ENCODE results near the gene FBXW8. TPM values are rescaled to one million over a fixed set of nuclear protein-coding genes. Genes with fewer than 3 reads are reported as not detected.
A peak's percentile ranks its signal among the peaks of the same experiment; 100 is the strongest.

Gene FBXW8
- total and polyA plus RNA-seq, 5 donors = 3.3 to 10.2 (median 7.5) TPM

DNA sequence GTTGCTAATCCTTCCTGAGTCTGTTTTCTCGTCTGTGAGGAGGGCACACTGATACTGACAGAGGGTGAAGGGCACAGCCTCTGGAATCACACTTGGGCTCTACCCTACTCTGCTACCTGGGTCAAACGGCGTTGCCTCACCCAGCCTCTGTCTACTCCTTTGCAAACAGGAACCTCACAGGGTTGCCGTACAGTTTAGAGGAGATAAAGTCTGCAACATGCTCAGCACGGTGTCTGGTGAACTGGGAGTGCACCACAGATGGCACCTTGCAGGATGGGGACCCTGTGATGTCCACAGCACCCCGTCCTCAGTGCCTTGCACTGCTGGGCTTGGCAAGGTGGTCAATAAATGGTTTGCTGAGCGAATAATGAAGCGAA lies 150.2 kb downstream of the FBXW8 start:
- Histone ChIP-seq H3K27ac (ENCODE audit: low read length) (no peak overlapping the region), H3K9me3 (ENCODE audit: control insufficient read depth, low read length) (no peaks in the 10 kb centered on the region), H3K27me3 (ENCODE audit: control insufficient read depth, insufficient read depth) (no peaks in the 10 kb centered on the region), H3K4me1 (ENCODE audit: control insufficient read depth, insufficient read depth, low read length) (peaks cover 4% of the 10 kb centered on the region), H3K4me3 (ENCODE audit: low read length) (no peak overlapping the region)
- DNase-seq (peak in 2 of 3 donors; percentile 11 to 21), ATAC-seq (no peak)
- 63% methylated on average over 8 of the region's 8 CpGs for WGBS
- intact Hi-C loops (cut with DNase I) = no loop called here

DNA sequence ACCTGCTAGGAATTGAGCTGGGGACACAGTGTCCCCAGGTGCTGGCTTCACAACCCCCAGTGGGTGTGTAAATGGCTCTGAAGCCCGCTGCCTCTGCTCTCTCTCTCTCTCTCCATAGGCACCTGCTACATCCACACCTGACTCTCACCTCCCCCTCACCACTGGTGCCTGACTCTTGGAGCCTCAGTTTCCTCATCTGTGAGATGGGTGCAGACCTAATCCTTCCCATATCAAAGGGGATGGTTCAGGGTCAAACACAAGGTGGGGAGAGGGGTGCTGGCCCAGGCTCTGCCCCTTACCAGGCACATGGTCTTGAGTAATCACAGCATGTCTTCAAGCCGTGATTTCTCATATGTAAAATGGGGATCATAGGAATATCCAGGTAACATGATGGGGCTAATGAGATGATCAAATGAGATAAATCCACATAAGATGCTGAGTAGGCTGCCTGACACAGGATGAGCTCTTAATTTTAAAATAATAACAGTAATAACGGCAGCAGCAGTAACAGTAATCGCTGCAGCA lies 150.9 kb downstream of the FBXW8 start:
- Histone ChIP-seq H3K4me1 (ENCODE audit: control insufficient read depth, insufficient read depth, low read length) (peaks cover 5% of the 10 kb centered on the region), H3K27ac (ENCODE audit: low read length) (no peak overlapping the region), H3K4me3 (ENCODE audit: low read length) (no peak overlapping the region), H3K9me3 (ENCODE audit: control insufficient read depth, low read length) (no peaks in the 10 kb centered on the region), H3K27me3 (ENCODE audit: control insufficient read depth, insufficient read depth) (no peaks in the 10 kb centered on the region)
- ATAC-seq (no peak), DNase-seq (peak in 1 of 3 donors; percentile 10)
- WGBS = 88% methylated on average over 4 of the region's 4 CpGs
- intact Hi-C loops (cut with DNase I) = no loop called here

DNA sequence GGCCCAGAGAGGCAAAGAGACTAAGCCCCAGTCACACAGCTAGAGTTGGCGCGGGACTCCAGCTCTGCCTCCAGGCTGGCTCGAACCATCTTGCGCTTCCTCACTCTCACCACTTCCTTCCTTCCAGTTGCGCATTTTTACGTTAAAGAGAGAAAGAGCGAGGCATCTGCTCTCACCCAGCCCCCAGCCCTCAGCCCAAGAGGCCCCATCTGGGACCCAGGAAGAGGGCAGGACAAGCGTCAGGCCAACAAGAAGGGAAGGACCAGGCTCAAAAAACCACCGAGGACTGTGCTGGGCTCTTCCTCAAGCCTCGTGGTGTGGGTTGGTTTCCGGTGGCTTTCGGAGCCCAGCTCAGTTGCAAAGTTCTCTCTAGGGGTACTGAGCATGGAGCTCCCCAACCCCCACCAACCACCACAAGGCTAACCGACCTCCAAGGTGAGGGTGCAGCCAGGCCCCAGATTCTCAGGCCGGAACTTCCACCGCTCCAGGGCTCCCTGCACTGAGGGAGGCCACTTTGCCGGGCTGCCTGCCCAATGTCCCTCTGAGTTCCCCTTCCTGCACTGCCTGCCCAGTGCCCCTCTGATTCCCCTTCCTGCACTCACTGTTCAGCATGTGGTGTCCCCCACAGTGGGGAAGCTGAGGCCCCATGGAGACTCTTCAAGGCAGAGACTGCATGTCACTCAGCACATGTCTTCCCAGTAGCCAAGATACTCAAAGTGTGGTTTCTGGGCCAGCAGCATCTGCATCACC lies 152.6 kb downstream of the FBXW8 start:
- no peak overlapping the region for H3K4me3 ChIP-seq (ENCODE audit: low read length)

DNA sequence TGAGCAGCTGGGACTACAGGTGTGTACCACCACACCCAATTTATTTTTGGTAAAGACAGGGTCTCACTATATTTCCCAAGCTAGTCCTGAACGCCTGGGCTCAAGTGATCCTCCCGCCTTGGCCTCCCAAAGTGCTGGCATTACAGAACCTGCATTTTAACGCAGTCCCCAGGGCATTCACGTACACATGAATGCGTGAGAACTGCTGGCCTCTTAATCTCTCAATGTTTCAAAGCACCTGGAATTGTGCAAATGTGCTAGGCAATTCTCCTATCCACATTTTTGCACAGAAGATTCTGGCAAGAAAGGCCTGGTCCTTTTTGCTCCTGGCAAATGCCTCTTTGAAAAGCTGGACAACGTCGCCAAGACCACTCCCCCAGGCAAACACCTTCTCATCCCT lies 153.3 kb downstream of the FBXW8 start:
- Histone ChIP-seq H3K4me1 (ENCODE audit: control insufficient read depth, insufficient read depth, low read length) (peaks cover 5% of the 10 kb centered on the region), H3K4me3 (ENCODE audit: low read length) (no peak overlapping the region), H3K9me3 (ENCODE audit: control insufficient read depth, low read length) (no peaks in the 10 kb centered on the region), H3K27me3 (ENCODE audit: control insufficient read depth, insufficient read depth) (no peaks in the 10 kb centered on the region), H3K27ac (ENCODE audit: low read length) (no peak overlapping the region)
- 88% methylated on average over 7 of the region's 7 CpGs for WGBS
- ATAC-seq (no peak), DNase-seq (peak in 2 of 3 donors; percentile 2 to 7)
- intact Hi-C loops (cut with DNase I) = no loop called here

More for the DNA sequence above, 152.6 kb downstream of the FBXW8 start:
- no peak overlapping the region for H3K27ac ChIP-seq (ENCODE audit: low read length)
- no peaks in the 10 kb centered on the region for H3K27me3 ChIP-seq (ENCODE audit: control insufficient read depth, insufficient read depth)
- 70% methylated on average over 16 of the region's 16 CpGs for WGBS
- intact Hi-C loops (cut with DNase I) = no loop called here
- peak in 1 of 2 donors; percentile 8 for ATAC-seq
- no peaks in the 10 kb centered on the region for H3K9me3 ChIP-seq (ENCODE audit: control insufficient read depth, low read length)
- DNase-seq = peak in 2 of 3 donors; percentile 53 to 62
- peaks cover 5% of the 10 kb centered on the region for H3K4me1 ChIP-seq (ENCODE audit: control insufficient read depth, insufficient read depth, low read length)

DNA sequence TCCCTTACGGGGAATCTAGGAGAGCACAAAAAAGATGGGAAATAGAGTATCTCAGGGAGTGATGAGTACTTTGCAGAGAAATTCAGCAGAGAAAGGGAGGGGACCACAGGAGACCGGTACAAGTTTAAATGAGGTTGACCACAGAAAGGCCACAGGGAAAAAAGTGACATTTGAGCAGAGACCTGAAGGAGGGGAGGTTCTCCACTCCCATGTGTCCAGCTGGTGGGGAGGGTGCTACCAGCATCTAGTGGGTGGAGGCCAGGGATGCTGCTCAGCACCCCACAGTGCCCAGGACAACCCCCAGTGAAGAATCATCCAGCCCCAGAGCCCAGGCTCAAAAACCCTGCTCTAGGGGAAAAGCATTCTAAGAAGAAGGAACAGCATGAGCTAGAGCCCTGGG lies 153.8 kb downstream of the FBXW8 start:
- no peak for ATAC-seq
- Histone ChIP-seq H3K27ac (ENCODE audit: low read length) (no peak overlapping the region), H3K4me3 (ENCODE audit: low read length) (no peak overlapping the region), H3K9me3 (ENCODE audit: control insufficient read depth, low read length) (no peaks in the 10 kb centered on the region), H3K4me1 (ENCODE audit: control insufficient read depth, insufficient read depth, low read length) (peaks cover 5% of the 10 kb centered on the region), H3K27me3 (ENCODE audit: control insufficient read depth, insufficient read depth) (no peaks in the 10 kb centered on the region)
- WGBS = 92% methylated on average over 2 of the region's 2 CpGs
- intact Hi-C loops (cut with DNase I) = no loop called here
- peak in 1 of 3 donors; percentile 10 for DNase-seq

DNA sequence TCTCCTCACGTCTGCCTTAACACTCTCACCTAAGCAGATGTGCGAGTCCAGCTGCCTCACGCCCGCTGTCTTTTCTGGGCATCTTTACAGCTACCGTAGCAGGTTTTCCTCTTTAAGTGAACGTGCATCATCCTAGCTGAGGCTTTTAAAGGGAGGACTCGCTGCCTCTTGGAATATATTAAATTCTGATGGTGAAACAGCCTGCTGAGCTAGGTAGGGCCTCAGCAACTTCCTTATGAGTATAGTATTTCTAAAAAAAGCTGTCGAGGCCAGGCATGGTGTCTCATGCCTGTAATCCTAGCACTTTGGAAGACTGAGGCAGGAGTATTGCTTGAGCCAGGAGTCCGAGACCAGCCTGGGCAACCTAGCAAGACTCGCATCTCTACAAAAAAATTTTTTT lies 156.3 kb downstream of the FBXW8 start:
- intact Hi-C loops (cut with DNase I) = no loop called here
- WGBS = 76% methylated on average over 10 of the region's 10 CpGs
- Histone ChIP-seq H3K4me1 (ENCODE audit: control insufficient read depth, insufficient read depth, low read length) (peaks cover 2% of the 10 kb centered on the region), H3K27ac (ENCODE audit: low read length) (no peak overlapping the region), H3K4me3 (ENCODE audit: low read length) (no peak overlapping the region), H3K27me3 (ENCODE audit: control insufficient read depth, insufficient read depth) (no peaks in the 10 kb centered on the region), H3K9me3 (ENCODE audit: control insufficient read depth, low read length) (no peaks in the 10 kb centered on the region)
- no peak for ATAC-seq
- DNase-seq = no peak

DNA sequence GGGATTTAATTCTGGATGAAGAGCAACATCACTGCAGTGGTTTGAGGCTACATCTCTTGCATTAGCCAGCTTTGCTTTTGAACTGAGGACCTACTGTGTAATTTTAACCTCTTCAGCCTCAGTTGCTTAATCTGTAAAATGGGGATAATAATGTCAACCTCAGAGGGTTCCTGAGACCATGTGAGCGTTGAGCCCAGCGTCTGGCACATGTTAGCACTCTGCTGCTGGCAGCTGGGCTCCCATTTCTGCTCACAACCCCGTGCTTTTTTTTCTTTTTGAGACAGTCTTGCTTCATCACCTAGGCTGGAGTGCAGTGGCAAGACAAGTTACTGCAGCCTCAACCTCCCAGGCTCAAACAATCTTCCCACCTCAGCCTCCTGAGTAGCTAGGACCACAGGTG lies 156.9 kb downstream of the FBXW8 start:
- intact Hi-C loops (cut with DNase I) = no loop called here
- Histone ChIP-seq H3K4me1 (ENCODE audit: control insufficient read depth, insufficient read depth, low read length) (peaks cover 2% of the 10 kb centered on the region), H3K9me3 (ENCODE audit: control insufficient read depth, low read length) (no peaks in the 10 kb centered on the region), H3K27me3 (ENCODE audit: control insufficient read depth, insufficient read depth) (no peaks in the 10 kb centered on the region), H3K27ac (ENCODE audit: low read length) (no peak overlapping the region), H3K4me3 (ENCODE audit: low read length) (no peak overlapping the region)
- no peak for DNase-seq
- WGBS = 74% methylated on average over 3 of the region's 3 CpGs
- no peak for ATAC-seq

DNA sequence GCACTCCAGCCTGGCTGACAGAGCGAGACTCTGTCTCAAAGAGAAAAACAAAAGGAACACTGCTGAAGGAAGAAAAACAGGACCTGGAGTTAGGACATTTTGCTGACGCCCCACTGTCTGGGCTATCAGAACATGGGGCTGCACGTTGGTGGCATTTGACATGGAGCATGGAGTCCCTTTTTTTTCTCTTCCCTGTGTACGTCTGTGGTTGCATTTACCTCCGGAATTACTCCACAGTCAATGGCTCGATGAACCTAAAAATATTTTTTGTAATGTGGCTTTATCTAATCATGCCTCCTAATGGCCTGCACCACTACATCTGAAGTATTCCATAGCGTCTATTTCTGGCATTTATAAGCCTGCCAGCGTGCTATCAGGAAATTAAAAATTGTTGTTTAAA lies 157.7 kb downstream of the FBXW8 start:
- 52% methylated on average over 8 of the region's 8 CpGs for WGBS
- intact Hi-C loops (cut with DNase I) = no loop called here
- Histone ChIP-seq H3K27ac (ENCODE audit: low read length) (peak overlapping the region; percentile 72), H3K27me3 (ENCODE audit: control insufficient read depth, insufficient read depth) (no peaks in the 10 kb centered on the region), H3K4me1 (ENCODE audit: control insufficient read depth, insufficient read depth, low read length) (peaks cover 2% of the 10 kb centered on the region), H3K4me3 (ENCODE audit: low read length) (no peak overlapping the region), H3K9me3 (ENCODE audit: control insufficient read depth, low read length) (no peaks in the 10 kb centered on the region)
- DNase-seq (peak in 1 of 3 donors; percentile 6), ATAC-seq (peak; percentile 27 to 50)

DNA sequence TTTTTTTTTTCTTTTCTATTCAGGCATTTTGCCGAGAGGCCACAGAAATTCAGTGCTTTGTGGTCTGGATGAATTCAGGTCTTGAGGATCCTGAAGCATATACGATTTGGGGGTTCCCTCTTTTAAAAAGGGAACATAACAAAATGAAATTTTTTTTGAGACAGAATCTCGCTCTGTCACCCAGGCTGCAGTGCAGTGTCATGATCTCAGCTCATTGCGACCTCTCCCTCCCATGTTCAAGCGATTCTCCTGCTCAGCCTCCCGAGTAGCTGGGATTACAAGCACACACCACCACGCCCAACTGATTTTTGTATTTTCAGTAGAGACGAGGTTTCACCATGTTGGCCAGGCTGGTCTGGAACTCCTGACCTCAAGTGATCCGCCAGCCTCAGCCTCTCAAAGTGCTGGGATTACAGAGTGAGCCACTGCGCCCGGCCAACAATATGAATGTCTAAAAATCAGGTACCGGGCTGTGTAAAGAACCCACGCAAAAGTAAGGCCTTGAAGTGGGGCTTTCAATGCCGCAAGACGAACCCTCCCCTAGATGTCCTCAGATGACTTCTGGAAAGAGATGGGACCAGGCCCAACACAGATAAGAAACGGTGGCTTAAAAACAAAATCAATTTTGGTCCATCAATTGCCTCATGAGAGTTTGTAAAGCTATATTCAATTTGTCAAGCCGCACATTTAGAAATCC lies 158.5 kb downstream of the FBXW8 start:
- Histone ChIP-seq H3K9me3 (ENCODE audit: control insufficient read depth, low read length) (no peaks in the 10 kb centered on the region), H3K4me3 (ENCODE audit: low read length) (no peak overlapping the region), H3K4me1 (ENCODE audit: control insufficient read depth, insufficient read depth, low read length) (peaks cover 2% of the 10 kb centered on the region), H3K27me3 (ENCODE audit: control insufficient read depth, insufficient read depth) (no peaks in the 10 kb centered on the region), H3K27ac (ENCODE audit: low read length) (no peak overlapping the region)
- ATAC-seq (no peak), DNase-seq (peak in 1 of 3 donors; percentile 5)
- intact Hi-C loops (cut with DNase I) = no loop called here
- WGBS = 69% methylated on average over 17 of the region's 17 CpGs

DNA sequence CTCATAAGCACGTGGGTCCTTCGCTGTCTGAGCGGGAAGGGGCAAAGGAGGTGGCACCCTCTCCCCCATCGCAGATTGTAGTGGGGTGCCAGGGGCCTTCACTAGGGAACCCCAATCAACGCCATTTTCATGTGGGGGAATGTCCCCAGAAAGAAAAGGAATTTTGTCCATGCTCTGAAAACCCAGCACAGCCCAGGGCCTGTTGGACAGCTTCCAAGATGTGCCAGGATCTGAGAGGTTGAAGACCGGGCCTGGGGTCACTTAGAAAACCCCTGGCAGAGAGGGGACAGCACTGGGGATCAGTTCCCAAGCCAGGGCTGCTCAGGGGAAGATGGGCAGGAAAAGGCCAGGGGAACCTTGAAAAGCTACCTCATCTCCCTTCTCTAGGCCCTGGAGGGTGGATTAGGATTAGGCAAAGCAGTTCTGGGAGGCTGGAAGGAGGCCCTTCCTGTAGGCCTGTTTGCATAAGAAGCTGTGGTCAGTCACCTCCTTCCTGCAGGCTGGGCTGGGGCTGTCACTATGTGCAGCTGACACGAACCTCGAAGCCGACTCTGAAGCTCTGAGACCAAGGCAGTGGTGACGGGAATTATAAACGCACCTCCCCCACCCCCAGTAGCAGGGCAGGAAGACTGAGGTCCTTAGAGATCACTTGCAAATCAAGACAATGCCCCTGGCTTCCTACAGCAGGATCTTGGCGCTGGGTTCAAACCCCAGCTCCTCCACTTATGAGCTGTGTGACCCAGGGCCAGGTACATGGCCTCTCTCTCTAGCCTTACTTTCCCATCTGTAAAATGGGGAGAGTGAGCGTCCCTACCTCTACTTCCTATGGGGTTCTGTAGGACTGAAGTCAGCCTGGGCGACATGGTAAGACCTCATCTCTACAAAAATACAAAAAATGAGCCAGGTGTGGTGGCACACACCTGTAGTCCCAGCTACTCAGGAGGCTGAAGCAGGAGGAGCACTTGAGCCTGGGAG lies 159.5 kb downstream of the FBXW8 start:
- no peak overlapping the region for H3K4me3 ChIP-seq (ENCODE audit: low read length)
- peak in 1 of 3 donors; percentile 41 for DNase-seq
- no peaks in the 10 kb centered on the region for H3K9me3 ChIP-seq (ENCODE audit: control insufficient read depth, low read length)
- ATAC-seq = peak in 1 of 2 donors; percentile 58
- intact Hi-C loops (cut with DNase I) = no loop called here
- no peaks in the 10 kb centered on the region for H3K27me3 ChIP-seq (ENCODE audit: control insufficient read depth, insufficient read depth)
- peak overlapping the region; percentile 48 for H3K27ac ChIP-seq (ENCODE audit: low read length)
- WGBS = 68% methylated on average over 14 of the region's 14 CpGs
- H3K4me1 ChIP-seq (ENCODE audit: control insufficient read depth, insufficient read depth, low read length) = peaks cover 2% of the 10 kb centered on the region

All from right cardiac atrium (tissue), 5 donors.